Skin epidermis (tissue), 12 donors: ENCODE data around the gene BICD1.
"Not testable (repeated sequence)": the region's sequence is repeated elsewhere in the genome, so short reads cannot be mapped to it uniquely, and the experiment has no call there.

Experiments used
- H3K27ac ChIP-seq, 21 experiments: fragments of 200-600 bp; sonication (generic) in 11 of 21; one replicate each; pipeline ENCODE4 v1.5.0; 2020; ENCODE audit warnings: mild to moderate bottlenecking in 3 of 21, inconsistent platforms in 2 of 21, moderate library complexity in 2 of 21
- H3K4me3 ChIP-seq, 7 experiments: fragments of 200-600 bp; sonication (generic) in 2 of 7; one replicate each; pipeline ENCODE4 v1.5.0; 2020; ENCODE audit warnings: inconsistent platforms in 2 of 7, mild to moderate bottlenecking in 2 of 7, moderate library complexity in 1 of 7

Gene BICD1

DNA sequence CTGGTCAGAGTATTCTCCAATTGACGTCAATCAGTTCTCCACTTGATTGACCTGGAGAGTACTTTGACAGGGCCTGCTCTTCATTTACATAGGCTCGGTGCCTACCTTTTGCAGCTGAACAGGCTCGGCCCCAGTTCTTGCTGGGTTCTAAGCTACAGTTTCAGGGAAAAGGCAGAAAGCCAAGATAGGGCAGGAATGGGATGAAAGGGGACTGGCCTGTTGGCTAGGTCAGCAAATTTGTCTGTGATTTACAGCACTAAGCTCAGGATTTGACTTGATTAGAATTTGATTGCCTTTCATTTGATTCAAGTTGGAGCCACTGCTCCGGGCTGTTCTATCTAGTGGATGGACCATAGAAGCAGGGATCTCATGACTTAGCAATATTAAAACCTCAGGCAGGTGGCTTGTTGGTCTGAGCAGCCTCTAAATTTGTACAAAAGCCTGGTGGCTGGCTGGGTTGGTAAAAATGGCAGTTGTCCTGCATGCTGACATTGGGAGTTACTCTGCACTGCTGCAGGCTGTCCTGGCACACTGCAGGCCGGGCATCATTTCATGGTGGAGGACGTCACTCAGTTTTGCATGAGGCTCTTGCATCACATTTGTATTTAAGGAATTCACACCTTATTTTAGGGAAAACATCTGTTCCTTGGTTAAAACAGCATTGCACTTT lies 71.8 kb downstream of the BICD1 start:
- Histone ChIP-seq H3K4me3 (no peak overlapping the region), H3K27ac (no peak overlapping the region)

DNA sequence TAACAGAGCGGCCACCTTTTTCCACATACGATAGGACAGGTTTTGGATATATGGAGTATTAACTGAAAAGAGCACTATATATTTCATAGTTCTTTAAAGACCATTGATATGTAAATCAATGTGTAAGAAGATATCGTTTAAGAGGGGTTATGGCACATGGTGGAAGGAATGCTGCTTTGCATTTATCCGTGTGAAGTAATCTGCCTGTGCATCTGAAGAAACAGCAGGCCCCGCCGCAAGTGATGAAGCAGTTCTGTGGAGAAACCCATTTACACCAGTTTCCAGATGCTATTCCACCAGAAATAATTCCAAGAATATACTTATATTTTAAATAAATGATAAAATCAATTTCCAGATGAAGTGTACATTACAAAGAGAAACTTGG lies 72.4 kb downstream of the BICD1 start:
- no peak overlapping the region for H3K27ac ChIP-seq
- no peak overlapping the region for H3K4me3 ChIP-seq

GRCh38 chr12:32181498-32182175 lies 75.0 kb downstream of the BICD1 start:
- no peak overlapping the region for H3K4me3 ChIP-seq

GRCh38 chr12:32183650-32184049 lies 77.0 kb downstream of the BICD1 start:
- Histone ChIP-seq H3K27ac (no peak overlapping the region), H3K4me3 (no peak overlapping the region)

More at GRCh38 chr12:32181498-32182175, 75.0 kb downstream of the BICD1 start:
- no peak overlapping the region for H3K27ac ChIP-seq

DNA sequence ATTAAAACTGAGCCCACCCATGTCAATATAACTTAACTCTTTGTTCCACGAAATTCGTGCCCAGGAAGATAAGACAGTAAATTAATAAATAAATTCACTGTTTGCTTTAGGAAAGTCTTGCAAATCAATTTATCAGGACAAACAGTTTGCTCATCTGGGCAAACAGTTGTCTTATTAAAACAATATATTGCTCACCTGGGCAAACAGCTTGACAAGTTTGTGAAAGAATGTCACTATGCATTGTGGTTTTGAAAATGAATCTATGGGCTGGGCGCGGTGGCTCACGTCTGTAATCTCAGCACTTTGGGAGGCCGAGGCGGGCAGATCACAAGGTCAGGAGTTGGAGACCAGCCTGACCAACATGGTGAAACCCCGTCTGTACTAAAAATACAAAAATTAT lies 80.5 kb downstream of the BICD1 start:
- H3K27ac ChIP-seq, H3K4me3 ChIP-seq: not testable (repeated sequence)

GRCh38 chr12:32191445-32191844 lies 84.8 kb downstream of the BICD1 start:
- Histone ChIP-seq H3K4me3 (no peak overlapping the region), H3K27ac (no peak overlapping the region)

- H3K27ac ChIP-seq = no peak overlapping the region
- no peak overlapping the region for H3K4me3 ChIP-seq
Measured at GRCh38 chr12:32196250-32197198, 89.9 kb downstream of the BICD1 start.

DNA sequence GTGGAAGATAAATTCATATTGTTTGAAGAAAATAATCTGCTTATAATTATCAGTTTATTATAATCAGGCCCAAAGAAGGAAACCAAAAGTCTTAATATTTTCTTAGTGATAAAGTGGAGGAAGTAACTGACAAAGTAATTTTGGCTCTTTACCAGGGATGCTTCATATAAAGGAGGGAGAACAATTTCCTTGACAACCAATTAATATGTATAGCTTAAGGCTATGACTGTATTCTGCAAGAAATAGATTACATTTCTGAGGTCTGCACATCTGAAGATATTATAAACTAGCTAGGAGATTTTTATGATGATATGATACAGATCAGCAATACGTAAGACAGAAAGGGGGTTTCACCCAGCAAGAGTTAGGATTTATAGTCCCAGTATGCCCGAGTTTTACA lies 90.8 kb downstream of the BICD1 start:
- H3K27ac ChIP-seq = no peak overlapping the region
- H3K4me3 ChIP-seq = no peak overlapping the region

DNA sequence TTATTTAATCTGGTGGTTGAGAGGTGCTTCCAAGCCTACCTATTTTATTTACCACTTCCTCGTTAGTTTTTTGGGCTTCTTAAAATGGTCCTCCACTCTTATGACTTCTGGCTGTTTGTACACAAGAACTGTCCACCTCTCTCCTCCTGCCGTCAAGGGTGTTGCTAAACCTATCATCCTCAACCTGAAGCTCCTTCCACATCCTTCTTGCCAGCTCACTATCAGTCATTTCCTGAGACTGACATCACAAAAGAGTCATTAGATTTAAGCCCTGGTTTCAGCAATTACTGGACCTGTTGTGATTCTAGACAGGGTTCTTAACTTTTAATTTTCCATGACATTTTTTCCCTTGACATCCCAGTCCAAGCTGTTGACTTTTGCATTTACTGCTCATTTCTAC lies 91.9 kb downstream of the BICD1 start:
- Histone ChIP-seq H3K27ac (no peak overlapping the region), H3K4me3 (no peak overlapping the region)

GRCh38 chr12:32201096-32201495 lies 94.4 kb downstream of the BICD1 start:
- no peak overlapping the region for H3K4me3 ChIP-seq
- no peak overlapping the region for H3K27ac ChIP-seq

GRCh38 chr12:32201976-32202375 lies 95.3 kb downstream of the BICD1 start:
- Histone ChIP-seq H3K4me3 (no peak overlapping the region), H3K27ac (no peak overlapping the region)

DNA sequence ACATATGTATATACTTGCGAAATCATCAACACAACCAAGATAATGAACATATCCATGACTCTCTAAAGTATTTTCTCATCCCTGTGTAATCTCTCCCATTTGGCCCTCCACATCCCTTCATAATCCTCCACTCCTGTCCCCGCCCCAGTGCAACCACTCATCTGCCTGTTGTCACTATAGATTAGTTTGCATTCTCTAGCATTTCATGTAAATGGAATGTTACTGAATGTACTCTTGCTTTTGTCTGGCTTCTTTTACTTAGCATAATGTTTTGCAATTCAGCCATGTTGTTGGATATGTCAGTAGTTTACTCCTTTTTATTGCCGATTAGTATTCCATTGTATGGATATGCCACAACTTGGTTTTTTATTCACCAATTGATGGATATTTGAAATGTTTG lies 99.1 kb downstream of the BICD1 start:
- Histone ChIP-seq H3K4me3 (no peak overlapping the region), H3K27ac (no peak overlapping the region)

GRCh38 chr12:32208355-32208754 lies 101.7 kb downstream of the BICD1 start:
- no peak overlapping the region for H3K4me3 ChIP-seq

DNA sequence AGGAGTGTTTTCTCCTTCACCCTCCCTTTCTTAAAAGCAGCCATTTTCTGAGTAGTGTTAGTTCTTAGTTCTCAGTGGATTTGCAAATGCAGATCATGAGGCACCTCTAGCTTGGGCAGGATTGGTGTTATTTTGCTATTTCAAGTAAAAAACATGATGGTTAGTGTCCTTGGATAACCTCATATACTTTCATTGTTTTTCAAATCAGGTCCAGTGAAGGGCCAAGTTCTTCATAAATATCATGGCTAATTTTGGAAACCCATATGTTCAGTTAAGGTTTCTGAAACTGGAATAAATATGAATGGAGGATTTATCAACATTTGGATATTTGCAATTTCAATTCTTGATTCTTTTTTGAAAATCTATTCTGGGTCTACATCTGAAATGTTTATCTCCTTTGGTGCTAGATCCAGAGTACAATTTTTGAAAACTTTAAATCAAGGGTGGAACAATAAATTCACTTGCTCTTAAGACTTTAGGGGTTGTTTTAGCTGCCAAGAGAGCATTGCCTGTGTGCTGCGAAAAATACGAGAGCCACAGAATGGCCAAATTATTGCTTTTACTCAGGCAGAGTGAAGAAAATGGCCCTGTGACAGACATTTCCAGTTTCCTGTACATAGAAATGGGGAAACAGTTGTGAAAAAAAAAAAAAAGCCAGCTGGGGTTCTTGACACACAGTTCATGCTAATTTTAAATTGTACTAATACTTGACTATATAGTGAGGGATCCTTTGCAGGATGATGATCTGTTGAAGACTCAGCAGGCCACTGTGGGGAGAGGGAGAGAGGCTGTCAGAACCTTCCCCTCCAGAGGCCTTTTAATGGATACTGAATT lies 104.6 kb downstream of the BICD1 start:
- H3K27ac ChIP-seq = no peak overlapping the region
- no peak overlapping the region for H3K4me3 ChIP-seq

More at GRCh38 chr12:32208355-32208754, 101.7 kb downstream of the BICD1 start:
- no peak overlapping the region for H3K27ac ChIP-seq

GRCh38 chr12:32211900-32212156 lies 105.2 kb downstream of the BICD1 start:
- no peak overlapping the region for H3K27ac ChIP-seq
- no peak overlapping the region for H3K4me3 ChIP-seq

DNA sequence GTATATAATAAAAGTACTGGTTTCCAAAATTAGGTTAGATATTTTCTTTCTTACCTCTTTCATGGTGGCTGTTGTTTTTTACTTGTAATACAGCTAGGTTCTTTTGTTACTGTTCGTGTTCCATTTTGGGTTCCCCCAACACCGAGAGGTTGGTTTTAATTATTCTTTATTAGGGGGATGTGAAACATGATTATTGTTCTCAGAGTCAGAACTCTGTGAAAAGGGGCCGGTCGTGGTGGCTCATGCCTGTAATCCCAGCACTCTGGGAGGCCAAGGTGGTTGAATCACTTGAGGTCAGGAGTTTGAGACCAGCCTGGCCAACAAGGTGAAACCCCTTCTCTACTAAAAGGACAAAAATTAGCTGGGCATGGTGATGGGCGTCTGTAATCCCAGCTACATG lies 108.1 kb downstream of the BICD1 start:
- Histone ChIP-seq H3K27ac (no peak overlapping the region), H3K4me3 (no peak overlapping the region)

- no peak overlapping the region for H3K4me3 ChIP-seq
- H3K27ac ChIP-seq = no peak overlapping the region
Measured at GRCh38 chr12:32217354-32218310, 111.0 kb downstream of the BICD1 start.

- Histone ChIP-seq H3K27ac (no peak overlapping the region), H3K4me3 (no peak overlapping the region)
Measured at GRCh38 chr12:32223941-32224340, 117.3 kb downstream of the BICD1 start.

GRCh38 chr12:32226768-32227167 lies 120.1 kb downstream of the BICD1 start:
- no peak overlapping the region for H3K4me3 ChIP-seq
- H3K27ac ChIP-seq = no peak overlapping the region
